HEK293 (cell line): ENCODE data around the gene SIDT2.

Experiments
- KLF7 ChIP-seq: fragments of 450-650 bp; formaldehyde crosslinking; IDR thresholded peaks from 2 replicates; pipeline ENCODE4 v1.5.1; 2016; ENCODE audit warnings: missing biosample characterization, missing genetic modification characterization, borderline replicate concordance
- ZNF292 ChIP-seq: fragments of 450-650 bp; formaldehyde crosslinking; IDR thresholded peaks from 2 replicates; pipeline ENCODE4 v1.5.1; 2016; ENCODE audit warnings: low read depth, missing biosample characterization, missing genetic modification characterization, borderline replicate concordance
- ZNF639 ChIP-seq: fragments of 450-650 bp; formaldehyde crosslinking; IDR thresholded peaks from 2 replicates; pipeline ENCODE4 v1.5.1; 2016; ENCODE audit warnings: missing biosample characterization, missing genetic modification characterization

- TF ChIP-seq ZNF292 (tag by site-specific recombination) (no peak), ZNF639 (tag by site-specific recombination) (no peak), KLF7 (no peak)
Observed at GRCh38 chr11:117205211-117205818, 26.8 kb downstream of the SIDT2 start.
